D721Med (cell line): ENCODE data around the gene GPR65.

Experiments
- DNase-seq: peaks from one replicate; pipeline ENCODE4 v3.0.0; 2011; ENCODE audit warnings: low spot score; ENCODE audit not compliant: insufficient read length
- FAIRE-seq: peaks from 2 replicates; lab custom pipeline; 2011; peaks lifted over from hg19 to GRCh38; lab: Jason Lieb, UNC
- TF ChIP-seq, protein P1 (sequence below): IDR thresholded peaks from 2 replicates; pipeline ENCODE4 v1.5.1; 2012; ENCODE audit warnings: mild to moderate bottlenecking, control low read depth; ENCODE audit not compliant: insufficient read depth; ENCODE audit errors: missing control alignments

The GPR65 gene

DNA sequence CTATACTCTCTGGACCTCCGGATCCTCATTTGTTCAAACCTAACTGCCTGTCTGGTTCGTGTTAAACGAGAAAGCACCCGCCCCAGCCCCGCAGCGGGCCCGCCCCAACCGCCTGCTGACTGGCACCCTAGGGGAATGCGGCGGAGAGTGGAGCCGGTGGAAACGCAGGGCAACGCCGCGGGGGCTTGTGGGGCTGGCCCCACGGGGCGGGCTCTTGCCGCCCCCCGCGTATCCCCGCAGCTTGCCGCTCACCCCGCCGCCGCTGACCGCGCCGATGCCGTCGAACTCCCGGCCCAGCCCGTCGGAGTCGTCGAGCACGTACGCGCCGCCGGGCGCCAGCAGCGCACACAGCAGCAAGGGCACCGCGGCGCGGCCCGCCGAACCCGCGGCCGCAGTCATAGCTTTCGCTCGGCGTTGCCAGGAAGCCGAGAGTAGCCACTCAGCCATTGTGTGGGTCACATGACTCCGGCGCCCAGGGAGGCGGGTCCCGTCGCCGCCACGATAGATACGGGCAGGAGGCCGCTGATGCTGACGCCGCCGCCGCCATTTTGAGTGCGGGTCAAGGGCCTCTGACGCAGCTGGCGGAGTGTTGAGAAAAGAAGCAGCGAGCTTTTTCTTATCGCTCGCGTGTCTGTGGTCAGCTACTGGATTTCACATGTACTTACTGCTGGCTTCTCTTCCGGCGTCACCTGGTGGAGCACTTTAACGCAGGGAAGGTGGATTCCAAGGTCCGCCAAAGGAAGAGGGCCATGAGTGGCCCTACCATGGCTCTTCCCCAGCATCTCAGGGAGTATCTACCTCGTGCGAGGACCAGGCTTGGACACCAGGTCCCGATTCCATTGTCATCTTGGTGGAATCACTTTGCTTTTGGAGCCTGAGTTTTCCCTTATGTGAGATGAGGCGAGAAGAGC lies 12.0 kb upstream of the GPR65 start, which contains the start of gene GALC:
Gene GALC (minus strand): TSS at position 465 of the 911 bp plus-strand sequence. CDS start 18 bp downstream, at position 447.
- TF ChIP-seq, protein P1, sequence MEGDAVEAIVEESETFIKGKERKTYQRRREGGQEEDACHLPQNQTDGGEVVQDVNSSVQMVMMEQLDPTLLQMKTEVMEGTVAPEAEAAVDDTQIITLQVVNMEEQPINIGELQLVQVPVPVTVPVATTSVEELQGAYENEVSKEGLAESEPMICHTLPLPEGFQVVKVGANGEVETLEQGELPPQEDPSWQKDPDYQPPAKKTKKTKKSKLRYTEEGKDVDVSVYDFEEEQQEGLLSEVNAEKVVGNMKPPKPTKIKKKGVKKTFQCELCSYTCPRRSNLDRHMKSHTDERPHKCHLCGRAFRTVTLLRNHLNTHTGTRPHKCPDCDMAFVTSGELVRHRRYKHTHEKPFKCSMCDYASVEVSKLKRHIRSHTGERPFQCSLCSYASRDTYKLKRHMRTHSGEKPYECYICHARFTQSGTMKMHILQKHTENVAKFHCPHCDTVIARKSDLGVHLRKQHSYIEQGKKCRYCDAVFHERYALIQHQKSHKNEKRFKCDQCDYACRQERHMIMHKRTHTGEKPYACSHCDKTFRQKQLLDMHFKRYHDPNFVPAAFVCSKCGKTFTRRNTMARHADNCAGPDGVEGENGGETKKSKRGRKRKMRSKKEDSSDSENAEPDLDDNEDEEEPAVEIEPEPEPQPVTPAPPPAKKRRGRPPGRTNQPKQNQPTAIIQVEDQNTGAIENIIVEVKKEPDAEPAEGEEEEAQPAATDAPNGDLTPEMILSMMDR = no peak
- no peak for FAIRE-seq
- DNase-seq = peak; percentile 51

DNA sequence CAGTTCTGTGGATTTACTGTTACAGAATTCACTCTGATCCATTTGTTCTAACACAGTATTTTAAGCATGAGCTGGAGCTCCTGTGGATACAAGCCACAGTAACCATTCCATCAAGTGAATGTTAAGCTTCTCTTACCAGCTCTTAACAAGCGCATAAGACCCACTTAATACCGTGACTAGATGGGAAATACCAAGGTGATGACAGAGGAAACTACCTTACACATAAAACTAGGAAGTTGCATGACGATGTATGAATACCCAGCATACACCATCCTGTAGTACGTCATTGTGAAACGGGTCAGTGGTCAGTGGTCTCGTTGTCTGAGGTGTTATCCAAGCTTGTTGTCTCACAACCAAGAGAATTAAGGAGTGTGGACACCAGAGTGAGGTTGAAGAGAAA lies 10.0 kb upstream of the GPR65 start:
- TF ChIP-seq, protein P1 = no peak
- peak; percentile 6 for FAIRE-seq
- DNase-seq = no peak

DNA sequence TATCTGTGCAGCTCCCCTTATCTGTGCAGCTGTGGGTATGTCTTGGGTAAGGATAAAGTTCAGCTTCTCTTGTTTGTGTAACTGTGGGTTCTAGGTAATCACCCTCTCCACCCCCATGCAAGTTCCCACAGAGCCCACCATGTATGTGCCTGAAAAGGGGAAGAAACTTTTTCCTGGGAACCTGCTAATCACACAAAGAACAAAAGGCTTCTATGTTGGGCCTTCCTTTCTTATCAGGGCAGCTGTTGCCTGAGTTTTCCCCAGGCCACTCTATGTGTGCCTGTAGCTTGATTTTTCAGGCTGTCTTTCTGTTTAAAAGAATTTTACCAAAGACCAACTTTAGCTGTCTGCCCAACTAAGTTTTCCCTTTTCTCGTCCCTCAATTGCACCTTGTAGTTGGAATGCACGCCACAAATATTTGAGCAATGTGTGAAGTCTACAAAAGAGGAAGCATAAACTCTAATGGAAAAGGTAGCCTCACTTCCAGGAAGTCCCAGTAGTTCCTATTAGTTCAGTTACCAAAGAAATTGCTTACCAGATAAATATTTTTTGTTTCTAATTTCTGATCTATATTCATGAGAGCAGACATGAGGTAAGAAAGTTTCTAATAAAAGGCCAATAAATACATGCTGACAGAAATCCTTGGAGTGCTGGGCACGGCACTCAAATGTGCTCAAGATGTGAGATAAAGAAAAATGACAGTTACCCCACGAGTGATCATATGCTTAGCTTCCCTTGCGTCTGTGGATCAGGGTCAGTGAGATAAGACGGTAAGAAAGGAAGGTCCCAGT lies 9.2 kb upstream of the GPR65 start:
- TF ChIP-seq, protein P1 = no peak
- FAIRE-seq = no peak
- DNase-seq = no peak

DNA sequence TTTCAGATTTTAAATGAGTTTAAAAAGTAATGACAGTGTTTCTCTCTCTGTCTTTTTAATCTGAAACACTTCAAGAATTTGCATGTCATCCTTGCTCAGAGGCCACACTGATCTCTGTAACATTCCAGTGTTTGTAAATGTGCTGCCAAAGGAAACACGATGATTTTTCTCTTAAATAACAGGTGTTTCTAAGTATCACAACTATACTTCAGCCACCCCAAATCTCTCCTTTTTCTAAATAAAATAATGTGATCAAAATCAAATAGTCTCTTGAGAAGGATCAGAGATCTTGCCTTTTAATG lies 8.7 kb upstream of the GPR65 start:
- TF ChIP-seq, protein P1 = no peak
- DNase-seq (no peak), FAIRE-seq (no peak)

DNA sequence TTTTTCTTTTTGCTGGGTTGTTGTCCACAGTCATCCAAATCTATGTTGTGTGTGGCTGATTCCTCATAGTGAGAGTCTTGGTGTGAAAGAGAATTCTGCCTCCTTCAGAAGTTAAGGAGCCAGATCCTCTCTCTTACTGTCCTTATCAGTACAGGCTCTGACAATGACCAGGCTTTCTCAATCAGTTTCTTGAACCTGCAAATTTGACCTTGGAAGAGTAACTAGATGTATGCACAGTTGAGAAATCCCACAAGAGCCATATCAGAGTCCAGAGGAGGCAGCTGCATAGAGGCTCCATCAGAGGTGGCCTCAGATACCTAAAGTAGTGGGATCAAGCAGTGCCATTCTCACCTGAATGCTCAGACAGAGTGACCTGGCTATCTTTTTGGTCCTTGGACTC lies 6.5 kb upstream of the GPR65 start:
- DNase-seq (no peak), FAIRE-seq (no peak)
- TF ChIP-seq, protein P1 = no peak

DNA sequence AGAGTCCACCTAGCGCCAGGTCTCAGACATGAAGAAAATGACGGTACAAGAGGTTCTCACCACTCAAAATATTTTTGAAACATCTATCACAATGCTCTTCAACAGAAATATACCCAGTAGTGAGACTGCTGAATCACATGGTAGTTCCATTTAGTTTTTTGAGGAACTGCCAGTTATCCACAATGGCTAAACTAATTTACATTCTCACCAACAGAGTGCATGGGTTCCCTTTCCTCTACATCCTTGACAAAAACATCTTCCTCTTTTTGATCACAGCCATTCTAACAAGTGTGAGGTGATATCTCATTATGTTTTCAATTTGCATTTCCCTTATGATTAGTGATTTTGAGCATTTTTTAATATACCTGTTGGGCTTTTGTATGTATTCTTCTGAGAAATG lies 5.7 kb upstream of the GPR65 start:
- FAIRE-seq (no peak), DNase-seq (no peak)

More for the DNA sequence above, 5.7 kb upstream of the GPR65 start:
- TF ChIP-seq, protein P1 = no peak
